ENCODE results near the gene PLEKHA7.
A peak's percentile ranks its signal among the peaks of the same experiment; 100 is the strongest.

The PLEKHA7 gene

GRCh38 chr11:16942911-16943310, 71.3 kb downstream of the PLEKHA7 start:
- DNase-seq (ENCODE audit: low read depth), result no peak
- H3K4me3 ChIP-seq (replicated peaks; ENCODE audit: low read depth, low read length), result no peak overlapping the region
- TF ChIP-seq, protein P1, sequence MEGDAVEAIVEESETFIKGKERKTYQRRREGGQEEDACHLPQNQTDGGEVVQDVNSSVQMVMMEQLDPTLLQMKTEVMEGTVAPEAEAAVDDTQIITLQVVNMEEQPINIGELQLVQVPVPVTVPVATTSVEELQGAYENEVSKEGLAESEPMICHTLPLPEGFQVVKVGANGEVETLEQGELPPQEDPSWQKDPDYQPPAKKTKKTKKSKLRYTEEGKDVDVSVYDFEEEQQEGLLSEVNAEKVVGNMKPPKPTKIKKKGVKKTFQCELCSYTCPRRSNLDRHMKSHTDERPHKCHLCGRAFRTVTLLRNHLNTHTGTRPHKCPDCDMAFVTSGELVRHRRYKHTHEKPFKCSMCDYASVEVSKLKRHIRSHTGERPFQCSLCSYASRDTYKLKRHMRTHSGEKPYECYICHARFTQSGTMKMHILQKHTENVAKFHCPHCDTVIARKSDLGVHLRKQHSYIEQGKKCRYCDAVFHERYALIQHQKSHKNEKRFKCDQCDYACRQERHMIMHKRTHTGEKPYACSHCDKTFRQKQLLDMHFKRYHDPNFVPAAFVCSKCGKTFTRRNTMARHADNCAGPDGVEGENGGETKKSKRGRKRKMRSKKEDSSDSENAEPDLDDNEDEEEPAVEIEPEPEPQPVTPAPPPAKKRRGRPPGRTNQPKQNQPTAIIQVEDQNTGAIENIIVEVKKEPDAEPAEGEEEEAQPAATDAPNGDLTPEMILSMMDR (IDR thresholded peaks at IDR 0.05; ENCODE audit: low read length, missing control alignments), result no peak

DNA sequence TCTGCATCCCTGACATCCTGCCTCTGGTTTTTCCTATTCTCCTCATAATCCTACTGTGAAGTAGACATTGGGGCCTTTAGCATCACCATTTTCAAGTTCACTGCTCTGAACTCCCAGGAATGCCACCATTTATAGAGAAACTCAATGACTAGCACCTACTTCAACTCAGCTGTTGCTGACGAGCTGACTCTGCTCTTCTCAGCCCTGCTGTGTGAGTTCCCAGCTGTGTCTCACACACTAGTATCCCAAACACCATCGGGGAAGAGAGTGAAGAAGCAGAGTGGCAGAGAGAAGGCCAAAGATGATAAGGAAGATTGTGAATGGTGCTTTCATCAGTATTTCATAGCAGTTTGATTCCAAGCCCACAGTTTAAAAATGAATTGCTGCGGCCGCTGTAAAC, 71.9 kb downstream of the PLEKHA7 start:
- no peak for DNase-seq (ENCODE audit: low read depth)
- no peak overlapping the region for H3K4me3 ChIP-seq (replicated peaks; ENCODE audit: low read depth, low read length)
- TF ChIP-seq, protein P1 (IDR thresholded peaks at IDR 0.05; ENCODE audit: low read length, missing control alignments), result no peak

GRCh38 chr11:16941935-16942334, 72.3 kb downstream of the PLEKHA7 start:
- no peak overlapping the region for H3K4me3 ChIP-seq (replicated peaks; ENCODE audit: low read depth, low read length)
- DNase-seq (ENCODE audit: low read depth), result no peak
- TF ChIP-seq, protein P1 (IDR thresholded peaks at IDR 0.05; ENCODE audit: low read length, missing control alignments), result no peak

- no peak for DNase-seq (ENCODE audit: low read depth)
- TF ChIP-seq, protein P1 (IDR thresholded peaks at IDR 0.05; ENCODE audit: low read length, missing control alignments), result no peak
Measured at GRCh38 chr11:16938061-16938460, 76.2 kb downstream of the PLEKHA7 start.

DNA sequence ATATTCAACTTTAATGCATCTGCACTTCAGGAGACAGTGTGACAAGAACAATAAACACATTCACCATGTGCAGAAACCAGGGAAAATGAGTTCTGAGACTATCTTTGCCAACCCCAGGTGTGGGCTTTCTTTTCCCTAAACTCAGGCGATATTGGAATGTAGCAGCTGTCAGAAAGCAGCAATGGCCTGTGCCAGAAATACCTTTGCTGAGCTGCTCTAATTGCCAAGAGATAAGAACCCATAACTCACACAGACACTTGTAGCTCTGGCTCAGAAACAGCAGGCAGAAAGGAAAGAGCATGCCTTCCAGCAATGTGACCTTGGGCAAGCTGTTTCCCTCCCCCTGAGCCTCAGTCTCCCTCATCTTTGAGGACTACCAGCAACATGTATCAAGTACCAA, 77.6 kb downstream of the PLEKHA7 start:
- TF ChIP-seq, protein P1 (IDR thresholded peaks at IDR 0.05; ENCODE audit: low read length, missing control alignments), result no peak
- DNase-seq (ENCODE audit: low read depth), result no peak
- H3K4me3 ChIP-seq (replicated peaks; ENCODE audit: low read depth, low read length), result no peak overlapping the region

More at GRCh38 chr11:16938061-16938460, 76.2 kb downstream of the PLEKHA7 start:
- H3K4me3 ChIP-seq (replicated peaks; ENCODE audit: low read depth, low read length), result no peak overlapping the region

- DNase-seq (ENCODE audit: low read depth), result peak; percentile 48
- TF ChIP-seq, protein P1 (IDR thresholded peaks at IDR 0.05; ENCODE audit: low read length, missing control alignments), result peak; percentile 79
- H3K4me3 ChIP-seq (replicated peaks; ENCODE audit: low read depth, low read length), result no peak overlapping the region
Measured at GRCh38 chr11:16935518-16936302, 78.5 kb downstream of the PLEKHA7 start.
